ENCODE measurements around the gene CLEC2A. TPM values are rescaled to one million over a fixed set of nuclear protein-coding genes. Genes with fewer than 3 reads are reported as not detected.

CLEC2A gene
- total and polyA plus RNA-seq, 2 experiments from 2014 or later, result not detected

- no peaks in the 10 kb centered on the region for H3K27me3 Mint-ChIP-seq (ENCODE audit: insufficient read depth, low read depth, poor library complexity)
- H3K9me3 Mint-ChIP-seq, result peaks cover 27% of the 10 kb centered on the region
- H3K4me1 Mint-ChIP-seq, result no peaks in the 10 kb centered on the region; the same call in 2 of the 3 replicates
- Histone ChIP-seq H3F3A (replicated peaks; ENCODE audit: low read depth) (no peaks in the 10 kb centered on the region), H3K79me2 (replicated peaks; ENCODE audit: insufficient read depth) (no peaks in the 10 kb centered on the region), H3K9me2 (ENCODE audit: insufficient read depth) (no peaks in the 10 kb centered on the region), H3K4me2 (no peak overlapping the region), H2AFZ (no peak overlapping the region), H3K4me3 (no peak overlapping the region), H3K4me1 (ENCODE audit: insufficient read depth) (no peaks in the 10 kb centered on the region; the same call in 1 of the 2 replicates), H3K36me3 (ENCODE audit: insufficient read depth) (no peaks in the 10 kb centered on the region), H4K20me1 (replicated peaks; ENCODE audit: insufficient read depth) (no peaks in the 10 kb centered on the region), H3K27me3 (ENCODE audit: insufficient read depth) (no peaks in the 10 kb centered on the region), H3K27ac (ENCODE audit: low read depth) (no peak overlapping the region)
- ATAC-seq (no peak), DNase-seq (ENCODE audit: low spot score) (no peak)
- H3K4me3 Mint-ChIP-seq, result no peak overlapping the region
- no peak overlapping the region for H3K27ac Mint-ChIP-seq
- no peak for TF ChIP-seq ETS1 (IDR thresholded peaks at IDR 0.05)
- no peak for TF ChIP-seq EZH2phosphoT487 (IDR thresholded peaks at IDR 0.05; ENCODE audit: unreplicated experiment)
- TF ChIP-seq ZNF331 (CRISPR knock-in tag; IDR thresholded peaks at IDR 0.05; ENCODE audit: low read depth), result no peak
- TF ChIP-seq ZNF462 (CRISPR knock-in tag; IDR thresholded peaks at IDR 0.05), result no peak
- TF ChIP-seq ZNF114 (CRISPR knock-in tag; IDR thresholded peaks at IDR 0.05), result no peak
- no peak for TF ChIP-seq REST (IDR thresholded peaks at IDR 0.05; ENCODE audit: unreplicated experiment)
- TF ChIP-seq CREB1 (CRISPR knock-in tag; IDR thresholded peaks at IDR 0.05; ENCODE audit: low read depth), result no peak
- no peak for TF ChIP-seq POLR2AphosphoS5 (IDR thresholded peaks at IDR 0.05; ENCODE audit: low read depth)
- no peak for TF ChIP-seq EZH2 (IDR thresholded peaks at IDR 0.05; ENCODE audit: low read depth, unreplicated experiment)
- TF ChIP-seq NANOG (IDR thresholded peaks at IDR 0.05; ENCODE audit: borderline replicate concordance), result no peak
- no peak for TF ChIP-seq STAT1 (IDR thresholded peaks at IDR 0.05; ENCODE audit: unreplicated experiment)
- no peak for TF ChIP-seq JUNB (IDR thresholded peaks at IDR 0.05; ENCODE audit: unreplicated experiment)
- no peak for TF ChIP-seq CTCF (conservative IDR thresholded peaks at IDR 0.05; ENCODE audit: low read depth in 2 of 2)
- H3K36me3 Mint-ChIP-seq (ENCODE audit: low read depth), result peaks cover 21% of the 10 kb centered on the region
Measured at GRCh38 chr12:9977916-9978315, 45.7 kb upstream of the CLEC2A start.
